HG03565 (cell line): ENCODE results near the gene CBFA2T2.

Experiments
- ATAC-seq: cut with Tn5 transposase; IDR thresholded peaks from one replicate; pipeline ENCODE4 v1.9.1; 2021; ENCODE audit warnings: mild to moderate bottlenecking, moderate library complexity; ENCODE audit not compliant: unreplicated experiment

Gene CBFA2T2

DNA sequence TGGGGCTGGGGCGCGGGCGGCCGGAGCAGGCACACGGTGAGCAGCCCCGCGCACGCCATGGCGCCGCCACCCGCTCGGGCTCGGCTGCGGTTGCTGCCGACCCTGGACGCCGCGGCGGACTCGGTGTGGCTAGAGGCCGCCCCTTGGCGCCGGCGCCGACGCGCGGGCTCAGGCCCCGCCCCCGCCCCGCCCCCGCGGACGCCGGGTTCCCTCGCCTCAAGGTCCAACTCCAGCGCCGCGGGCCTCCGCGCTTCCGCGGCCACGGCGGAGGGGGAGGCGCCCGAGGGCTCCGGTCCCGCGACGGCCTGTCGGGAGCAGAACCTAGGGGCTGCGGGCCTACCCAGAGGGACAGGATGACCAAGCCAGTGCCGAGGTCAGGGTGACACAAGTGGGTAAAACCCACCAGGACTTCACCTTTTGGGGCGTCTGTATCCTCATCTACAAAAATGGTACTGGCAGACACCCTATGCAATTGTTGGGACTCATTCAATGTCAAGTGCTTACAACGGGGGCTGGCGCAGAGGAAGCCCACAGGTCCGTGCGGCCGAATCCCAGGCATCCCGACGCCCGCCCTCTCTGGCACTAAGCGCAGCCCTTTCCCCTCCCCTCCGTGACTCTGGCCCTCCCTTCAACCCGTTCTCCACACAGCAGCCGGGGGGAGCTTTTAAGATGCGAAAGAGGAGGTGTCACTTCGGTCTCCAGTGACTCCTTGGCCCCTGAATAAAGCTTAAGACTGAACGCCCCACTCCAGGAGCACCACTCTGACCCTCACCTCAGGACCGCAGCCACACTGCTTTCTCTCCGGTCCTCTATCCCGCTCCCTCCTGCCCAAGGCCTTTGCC, 184.6 kb downstream of the CBFA2T2 start, which contains the start of gene NECAB3:
NECAB3 (minus strand) TSS at position 135 of the 842 bp plus-strand sequence; CDS start at position 59, 76 bp downstream.
- no peak for ATAC-seq

DNA sequence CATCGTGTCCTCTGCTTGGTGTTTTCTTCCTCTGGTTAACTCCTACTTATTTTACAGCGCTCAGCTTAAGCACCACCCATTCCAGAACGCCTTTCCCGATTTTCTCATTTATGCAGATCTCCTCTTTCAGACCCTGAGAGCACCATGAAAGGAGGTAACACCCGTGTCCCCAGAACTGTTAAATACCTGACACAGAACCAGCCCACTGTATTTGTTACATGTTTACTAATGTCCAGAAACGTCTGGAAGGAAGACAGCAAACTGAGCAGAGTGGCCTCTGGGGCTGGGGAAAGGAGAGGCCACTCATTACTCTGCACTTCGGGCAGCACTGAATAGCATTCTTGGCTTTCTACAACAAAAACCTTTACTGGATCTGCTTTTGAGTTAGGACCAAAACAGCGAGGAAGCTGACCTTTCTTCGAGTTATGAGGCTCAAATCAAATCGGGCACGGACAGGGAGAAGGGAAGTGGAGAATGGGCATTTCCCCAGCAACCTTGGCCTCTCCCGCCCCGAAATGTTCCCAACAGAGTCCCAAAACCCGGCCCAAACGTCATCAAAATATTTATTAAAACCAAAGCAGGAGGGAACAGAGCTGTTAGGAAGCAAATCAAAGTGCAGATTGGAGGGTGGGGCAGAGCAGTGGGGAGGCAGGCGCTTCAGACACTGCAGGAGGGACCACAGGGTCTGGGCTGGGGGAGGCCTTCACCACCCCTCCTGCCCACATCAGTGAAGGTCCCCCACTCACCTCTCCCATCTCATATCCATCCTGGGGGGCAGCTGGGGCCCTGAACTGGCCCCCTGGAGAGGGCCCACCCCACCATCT, 185.5 kb downstream of the CBFA2T2 start:
- no peak for ATAC-seq

DNA sequence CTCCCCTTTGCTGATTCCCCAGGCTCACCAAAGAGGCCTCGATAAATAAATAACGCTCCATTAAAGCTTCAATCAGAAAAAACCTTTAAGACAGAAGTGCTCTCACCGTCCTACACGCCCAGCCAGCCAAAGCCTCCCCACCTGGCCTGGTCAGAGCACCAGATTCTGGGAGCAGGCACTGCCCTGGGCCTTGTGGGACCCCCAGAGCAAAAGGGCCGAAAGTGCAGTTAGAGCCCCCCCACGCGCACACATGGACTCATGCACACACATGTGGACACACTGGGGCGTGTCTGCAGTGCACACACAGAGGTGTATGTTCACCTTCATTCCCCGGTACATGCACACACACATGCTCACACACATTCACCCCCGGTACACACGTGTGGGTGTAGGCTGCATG, 186.2 kb downstream of the CBFA2T2 start:
- ATAC-seq = no peak

DNA sequence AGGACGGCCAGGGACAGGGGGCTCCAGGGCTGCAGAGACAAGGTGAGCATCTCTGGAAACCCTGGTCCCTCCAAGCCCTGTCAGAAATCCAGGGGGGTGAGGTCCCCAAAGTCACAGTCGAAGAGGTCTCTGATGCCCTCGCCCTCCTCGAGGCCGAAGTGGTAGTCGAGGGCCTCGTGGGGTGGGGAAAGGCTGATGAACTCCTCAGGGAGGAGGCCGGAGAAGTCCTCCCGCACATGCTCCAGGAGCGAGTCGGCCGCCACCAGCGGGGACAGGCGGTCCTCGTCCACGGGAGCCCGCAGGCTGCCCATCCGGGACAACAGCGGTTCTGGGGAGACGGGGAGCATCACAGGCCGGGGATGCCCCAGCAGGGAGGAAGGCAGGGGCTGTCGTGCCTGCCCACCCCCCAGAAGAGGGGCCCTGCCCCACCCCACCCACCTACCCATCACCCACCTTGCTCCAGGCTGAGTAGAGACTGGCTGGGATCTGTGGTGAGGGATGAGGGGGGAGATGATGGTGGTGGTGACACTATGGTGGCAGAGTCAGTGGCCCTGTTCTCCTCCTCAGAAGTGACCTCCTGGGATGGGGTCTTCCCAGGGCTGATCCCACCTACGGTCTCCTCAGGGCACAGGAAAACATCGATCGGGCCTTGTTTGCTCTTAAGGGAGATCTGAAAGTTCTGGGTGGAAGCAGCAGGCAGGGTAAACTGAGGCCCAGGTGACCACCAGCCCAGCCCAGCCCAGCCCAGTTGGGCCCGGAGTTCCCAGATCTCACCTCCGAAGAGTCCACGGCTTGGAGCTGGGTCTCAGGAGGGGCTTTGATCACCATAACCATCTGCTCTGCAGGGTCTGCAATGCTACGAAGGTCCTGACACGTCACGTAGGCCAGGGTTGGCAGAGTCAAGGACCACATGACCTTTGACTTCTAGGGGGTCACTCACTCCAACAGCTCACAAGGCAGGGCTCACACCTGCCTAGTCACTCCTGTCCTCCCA, 187.1 kb downstream of the CBFA2T2 start:
- ATAC-seq = no peak

DNA sequence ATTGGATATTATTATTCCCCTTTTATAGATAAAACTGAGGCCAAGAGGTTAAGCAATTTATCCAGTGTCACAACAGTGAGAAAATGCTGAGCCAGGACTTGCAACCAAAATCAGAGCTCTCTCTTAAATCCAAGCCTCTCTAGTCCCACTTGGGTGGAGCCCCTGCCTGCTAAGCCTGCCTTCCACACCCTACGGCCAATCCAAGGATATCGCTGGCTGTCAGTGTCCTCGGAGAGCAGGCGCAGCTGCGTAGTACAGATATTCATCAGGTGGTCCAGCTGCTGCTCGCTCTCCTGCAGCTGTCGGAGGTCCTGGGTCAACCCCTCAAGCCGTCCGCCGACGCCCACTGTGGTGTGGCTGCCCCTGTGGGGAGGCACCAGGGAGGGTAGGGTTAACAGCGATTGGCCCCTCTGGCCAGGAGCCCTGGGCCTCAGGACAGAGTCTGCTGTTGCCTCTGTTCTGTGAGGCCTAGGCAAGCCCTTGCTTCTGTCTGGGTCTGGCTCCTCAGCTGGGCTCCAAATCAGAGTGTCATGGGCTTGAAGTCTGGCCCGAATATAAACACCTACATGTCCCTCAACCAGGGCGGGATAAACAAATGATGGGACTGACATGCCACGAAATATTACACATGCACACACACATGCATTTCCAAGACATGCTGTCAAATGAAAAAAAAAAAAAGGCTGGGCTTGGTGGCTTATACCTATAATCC, 188.3 kb downstream of the CBFA2T2 start:
- no peak for ATAC-seq

DNA sequence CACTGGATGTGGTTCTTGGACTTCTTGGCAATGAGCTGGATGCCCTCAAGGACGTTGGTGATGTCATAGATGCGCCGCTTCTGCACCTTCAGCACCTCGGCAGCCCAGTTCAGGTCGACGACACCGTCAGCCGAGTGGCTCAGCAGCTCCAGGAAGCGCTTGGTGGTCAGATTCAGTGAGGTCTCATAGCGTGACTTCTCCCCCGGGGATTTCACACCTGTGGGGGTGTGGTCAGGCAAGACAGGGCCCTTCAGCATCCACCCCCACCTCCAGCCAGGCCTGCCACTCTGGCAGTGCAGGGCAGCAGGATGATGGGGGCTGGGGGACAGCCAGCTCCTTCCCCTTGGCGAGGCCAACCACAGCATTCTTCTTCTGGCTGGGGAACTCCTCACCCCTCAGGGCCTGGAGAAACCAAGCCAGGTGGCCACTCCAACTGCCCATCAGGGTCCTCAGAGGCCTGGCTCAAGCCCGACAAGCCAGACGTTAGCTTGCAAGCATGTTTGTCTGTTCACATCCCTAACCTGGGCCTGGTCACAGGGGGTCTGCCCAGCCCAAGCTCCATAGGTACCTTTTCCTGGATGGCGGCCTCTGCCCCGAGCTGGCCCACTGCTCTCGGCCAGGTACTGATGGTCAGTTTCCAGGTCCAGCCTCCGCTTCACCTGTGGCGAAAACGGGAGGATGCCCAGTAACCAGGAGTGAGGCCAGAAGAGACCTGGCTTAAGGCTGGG, 190.0 kb downstream of the CBFA2T2 start:
- peak; percentile 54 for ATAC-seq

DNA sequence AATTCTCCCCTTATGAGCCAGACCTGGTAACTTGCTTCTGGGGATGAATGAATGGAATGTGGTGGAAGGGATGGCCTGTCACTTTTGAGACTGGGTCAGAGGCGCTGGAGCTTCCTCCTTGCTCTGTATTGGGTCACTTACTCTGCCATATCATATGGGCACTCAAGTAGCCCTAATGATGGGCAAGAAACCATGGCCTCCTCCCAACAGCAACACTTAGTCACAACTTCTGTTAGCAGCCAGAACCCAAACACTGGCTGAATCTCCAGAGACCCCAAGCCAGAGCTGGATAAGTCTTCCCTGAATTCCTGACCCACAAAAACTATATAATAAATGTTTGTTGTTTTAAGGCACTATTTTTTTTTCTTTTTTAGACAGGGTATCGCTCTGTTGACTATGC, 190.8 kb downstream of the CBFA2T2 start:
- ATAC-seq = no peak

DNA sequence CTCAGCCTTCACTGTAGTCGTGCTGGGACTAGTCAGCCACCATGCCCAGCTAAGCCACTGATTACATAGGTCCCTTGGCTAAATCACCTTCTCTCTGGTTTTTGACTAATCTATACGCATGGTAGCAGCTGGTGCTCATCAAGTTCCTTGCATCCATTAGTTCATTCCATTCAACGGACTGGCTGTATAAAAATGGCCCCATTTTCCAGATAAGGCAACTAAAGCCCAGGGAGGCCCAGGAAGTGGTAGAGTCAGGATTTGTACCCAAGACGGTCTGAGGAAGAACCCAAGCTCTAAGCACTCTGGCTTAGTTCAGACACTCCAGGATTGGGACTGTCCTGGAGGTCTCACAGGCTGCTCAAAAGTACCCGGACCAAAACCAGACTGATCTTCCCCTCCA, 191.4 kb downstream of the CBFA2T2 start:
- ATAC-seq = no peak

DNA sequence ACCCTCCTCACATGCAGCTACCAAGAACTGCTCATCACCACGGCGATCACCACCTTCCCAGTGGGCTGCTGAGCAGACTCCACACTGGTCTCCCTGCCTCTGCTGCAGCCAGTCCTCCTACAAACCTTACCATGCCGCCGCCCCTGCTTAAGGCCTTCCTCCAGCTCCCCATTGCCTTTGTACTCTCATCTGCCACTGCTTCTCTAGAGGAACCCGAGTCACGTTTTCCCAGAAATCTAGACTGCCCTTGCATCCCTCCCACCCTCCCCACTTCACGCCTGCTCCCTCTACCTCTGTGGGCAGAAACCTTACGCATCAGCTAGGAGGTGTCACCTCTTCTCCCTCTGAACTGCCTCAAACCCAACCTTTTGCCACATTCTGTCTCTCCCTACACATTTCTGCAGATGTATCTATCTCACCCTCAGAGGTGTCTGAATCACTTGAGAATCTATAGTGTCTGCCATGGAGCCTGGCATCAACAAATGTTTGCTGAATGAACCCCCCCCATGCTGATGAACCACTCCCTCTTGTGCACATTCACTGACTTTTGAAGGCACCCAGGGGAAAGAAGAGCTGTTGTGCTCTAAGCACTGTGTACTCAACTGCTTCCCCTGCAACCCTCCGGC, 191.9 kb downstream of the CBFA2T2 start:
- ATAC-seq = no peak

DNA sequence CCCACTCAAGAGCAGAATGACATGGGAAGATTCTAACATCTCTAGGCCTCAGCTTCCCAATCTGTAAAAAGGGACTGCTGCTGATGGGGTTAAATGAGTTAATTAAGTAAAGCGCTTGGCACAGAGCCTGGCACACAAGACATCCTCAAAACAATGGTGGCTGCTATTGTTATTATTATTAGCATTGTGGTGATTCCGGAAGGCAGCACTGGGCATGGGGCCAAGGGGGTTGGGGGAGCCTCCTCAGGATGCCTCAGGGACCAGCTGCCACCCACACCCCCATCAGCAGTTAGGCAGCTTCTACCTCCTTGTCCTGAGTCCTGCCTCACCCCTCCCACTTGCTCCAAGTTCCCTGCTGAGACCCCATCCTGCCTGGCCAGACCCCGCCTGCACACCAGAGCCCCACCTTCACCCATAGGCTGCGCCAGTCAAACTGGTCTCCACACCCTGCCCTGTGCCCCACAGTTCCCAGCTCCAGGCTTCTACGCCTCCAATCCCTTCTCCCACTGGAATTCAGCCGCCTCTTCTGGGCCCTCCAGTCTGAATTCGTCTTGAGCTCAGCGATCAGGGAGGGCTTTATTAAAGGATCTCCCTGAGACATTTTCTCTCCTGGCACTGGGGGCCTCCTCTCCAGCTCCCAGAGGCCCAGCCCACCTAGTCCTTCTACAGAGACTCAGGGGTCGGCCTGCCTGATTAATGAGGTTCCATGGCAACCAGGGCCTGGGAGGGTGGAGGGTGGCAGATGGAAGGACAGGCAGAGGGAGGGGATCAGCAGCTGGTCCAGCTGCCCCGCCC, 194.8 kb downstream of the CBFA2T2 start:
- ATAC-seq = no peak

DNA sequence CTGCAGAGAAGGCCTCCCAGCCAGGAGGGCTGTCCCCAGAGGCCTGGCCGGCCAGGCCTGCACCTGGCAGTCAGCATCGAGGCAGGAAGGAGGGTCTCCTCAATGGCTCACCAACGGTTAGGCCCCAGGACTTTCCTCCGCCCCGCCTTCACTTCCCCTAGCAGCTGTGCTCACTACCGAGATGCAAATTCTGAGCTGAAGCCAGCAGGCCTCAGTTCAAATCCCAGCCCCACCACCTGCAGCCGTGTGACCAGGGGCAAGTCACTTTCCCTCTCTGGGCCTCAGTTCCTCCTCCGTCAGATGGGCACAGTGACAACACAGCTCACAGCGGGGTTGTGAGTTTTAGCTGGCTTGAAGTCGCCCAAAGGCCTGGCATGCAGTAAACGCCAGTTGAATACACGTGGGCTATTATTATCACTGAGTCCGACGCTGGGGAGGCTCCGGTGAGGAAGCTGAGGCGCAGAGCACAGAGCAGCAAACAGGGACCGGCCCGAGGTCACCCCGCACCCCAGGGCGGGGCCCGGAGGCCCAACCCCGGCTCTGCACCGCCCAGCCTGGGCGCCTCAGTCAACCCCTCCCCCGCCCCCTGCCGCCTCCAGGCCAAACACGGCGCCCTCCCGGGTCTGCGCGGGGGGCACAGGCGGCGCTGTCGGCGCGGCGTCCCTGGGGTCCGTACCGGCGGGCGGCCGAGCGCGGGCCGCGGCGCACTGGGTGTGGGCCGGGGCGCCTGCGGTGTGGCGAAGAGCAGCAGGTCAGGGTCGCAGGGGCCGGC, 195.6 kb downstream of the CBFA2T2 start:
- peak; percentile 14 for ATAC-seq

DNA sequence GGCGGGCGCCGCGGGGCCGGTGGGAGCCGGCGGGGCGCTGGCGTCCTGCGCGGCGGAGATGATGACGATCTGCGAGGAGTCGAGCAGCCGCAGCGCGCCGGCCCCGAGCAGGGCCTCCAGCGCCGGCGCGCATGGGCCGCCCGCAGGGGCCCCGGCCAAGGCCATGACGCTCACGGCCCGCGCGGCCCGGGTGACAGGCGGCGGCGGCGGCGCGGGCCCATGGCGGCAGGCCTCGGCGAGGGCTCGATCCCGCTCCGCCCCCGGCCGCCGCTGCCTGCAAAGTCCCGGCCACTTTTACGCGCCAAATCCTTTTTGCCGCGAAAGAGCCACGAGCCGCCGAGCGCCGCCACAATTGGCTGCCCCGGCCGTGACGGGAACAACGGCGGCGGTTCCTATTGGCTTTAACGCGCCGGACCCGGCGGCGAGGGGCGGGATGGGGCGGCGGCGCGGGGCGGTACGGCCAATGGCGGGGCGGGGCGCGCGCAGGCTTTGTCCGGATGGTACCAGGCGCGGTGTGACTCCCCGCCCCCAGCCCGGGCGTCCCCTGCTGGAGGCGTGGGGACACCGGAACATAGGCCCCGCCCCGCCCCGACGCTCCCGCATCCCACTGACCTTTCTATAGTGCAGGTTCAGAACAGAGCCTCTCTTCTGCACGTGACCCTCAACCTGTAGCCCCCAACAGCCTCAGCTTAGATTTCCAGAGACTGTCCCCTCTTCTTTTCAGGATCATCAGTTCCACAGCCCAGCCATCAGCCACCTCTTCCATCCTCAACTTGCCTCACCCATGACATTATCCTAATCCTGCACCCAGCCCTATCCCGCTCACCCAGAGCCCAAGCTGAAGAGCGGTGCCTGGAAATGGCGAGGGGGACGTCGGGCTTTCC, 196.4 kb downstream of the CBFA2T2 start, which contains the start of gene E2F1:
E2F1 (minus strand) TSS at position 286 of the 884 bp plus-strand sequence; CDS start at position 165, 121 bp downstream.
- peak; percentile 69 for ATAC-seq

DNA sequence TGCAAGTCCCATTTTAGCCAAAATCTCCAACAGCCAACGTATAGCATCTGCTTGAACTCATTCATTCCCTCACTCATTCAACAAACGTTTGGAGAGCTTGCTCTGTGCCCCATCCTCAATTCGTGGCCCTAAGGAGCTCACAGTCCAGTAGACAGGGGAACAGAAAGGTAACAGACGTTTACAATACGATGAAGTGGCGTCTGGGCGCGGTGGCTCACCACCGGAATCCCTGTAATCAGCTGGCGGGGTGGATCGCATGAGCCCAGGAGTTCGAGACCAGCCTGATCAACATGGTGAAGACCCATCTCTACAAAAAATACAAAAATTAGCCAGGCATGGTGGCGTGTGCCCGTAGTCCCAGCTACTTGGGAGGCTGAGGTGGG, 197.1 kb downstream of the CBFA2T2 start:
- no peak for ATAC-seq

DNA sequence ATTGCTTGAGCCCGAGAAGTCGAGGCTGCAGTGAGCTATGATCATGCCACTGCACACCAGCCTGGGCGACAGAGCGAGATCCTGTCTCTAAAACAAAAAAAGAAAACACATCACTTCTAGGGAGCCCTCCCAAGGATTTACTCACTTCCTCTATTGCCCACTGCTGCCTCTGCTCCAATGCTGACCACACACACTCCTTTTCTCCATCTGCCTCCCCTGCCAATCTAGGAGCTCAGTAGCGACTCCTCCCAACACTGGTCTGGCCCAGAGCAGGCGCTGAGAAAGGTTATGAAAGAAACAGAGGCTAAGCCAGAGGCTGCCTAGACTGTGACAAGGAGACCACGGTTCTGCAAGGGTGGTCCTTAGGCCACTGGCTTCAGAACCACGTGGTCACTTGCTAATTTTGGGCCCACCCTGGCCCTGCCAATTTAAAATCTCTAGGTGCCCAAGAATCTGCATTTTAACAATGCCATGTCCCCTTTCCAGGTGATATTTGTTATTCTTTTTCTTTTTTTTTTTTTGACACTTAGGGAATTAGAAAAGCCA, 197.5 kb downstream of the CBFA2T2 start:
- ATAC-seq = no peak

DNA sequence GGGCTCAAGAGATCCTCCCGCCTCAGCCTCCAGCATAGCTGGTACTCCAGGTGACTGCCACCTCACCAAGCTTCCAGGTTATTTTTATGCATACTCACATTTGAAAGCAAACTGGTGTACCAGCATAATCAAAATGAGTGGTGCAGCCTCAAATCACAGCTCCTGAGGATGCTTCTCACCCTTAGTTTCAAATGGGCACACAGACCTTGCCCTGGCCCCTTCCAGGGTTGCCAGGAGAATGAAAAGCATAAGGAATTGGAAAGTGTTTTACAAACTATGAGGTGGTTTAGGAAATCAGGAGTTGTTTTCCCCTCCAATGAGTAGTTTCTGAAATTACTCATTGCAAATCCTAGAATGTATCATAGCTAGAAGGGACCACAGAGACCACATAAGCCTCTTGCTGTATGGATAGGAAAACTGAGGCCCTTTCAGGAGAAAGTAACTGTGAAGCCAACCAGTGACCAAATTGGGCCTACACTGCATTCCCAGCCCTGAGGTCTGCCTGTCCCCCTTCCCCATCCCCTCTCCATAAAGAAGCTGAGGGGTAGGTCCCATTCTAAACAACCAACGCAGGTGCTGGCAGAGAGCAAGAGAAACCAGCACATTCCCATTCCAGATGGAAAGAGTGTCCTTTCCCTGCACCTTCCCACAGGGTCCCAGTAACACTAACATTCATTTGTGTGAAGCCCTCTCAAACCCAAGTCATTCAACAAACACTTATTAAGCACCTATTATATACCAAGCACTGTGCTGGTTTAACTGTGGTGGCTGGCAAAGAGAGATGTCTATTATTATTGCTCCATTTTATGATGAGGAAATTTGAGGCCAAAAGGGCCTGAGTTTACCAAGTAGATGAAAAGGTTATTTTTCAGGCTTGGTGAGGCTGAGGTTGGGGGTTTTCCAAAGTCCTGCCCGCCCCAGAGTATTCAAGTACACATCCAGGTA, 198.4 kb downstream of the CBFA2T2 start:
- ATAC-seq = no peak
